Brain pericyte (primary cell): ENCODE measurements around the gene ERMARD.
"Not testable (repeated sequence)": the region's sequence is repeated elsewhere in the genome, so short reads cannot be mapped to it uniquely, and the experiment has no call there.

Experiments
- DNase-seq: peaks from one replicate; pipeline ENCODE4 v3.0.0-alpha.2; 2012; ENCODE audit warnings: low read depth, low spot score

The ERMARD gene

GRCh38 chr6:169738204-169738975, 13.0 kb upstream of the ERMARD start:
- no peak for DNase-seq

GRCh38 chr6:169738976-169739529, 12.4 kb upstream of the ERMARD start:
- DNase-seq: no peak

- no peak for DNase-seq
These were observed 10.1 kb upstream of the ERMARD start for GRCh38 chr6:169741344-169741743.

- DNase-seq: no peak
These were observed 6.0 kb upstream of the ERMARD start for GRCh38 chr6:169745405-169745804.

- DNase-seq: no peak
These were observed 4.9 kb upstream of the ERMARD start for GRCh38 chr6:169746556-169746955.

- no peak for DNase-seq
These were observed 727 bp downstream of the ERMARD start for GRCh38 chr6:169752074-169752623.

- no peak for DNase-seq
These were observed 3.7 kb downstream of the ERMARD start for GRCh38 chr6:169755162-169755561.

GRCh38 chr6:169763308-169763707, 11.9 kb downstream of the ERMARD start:
- DNase-seq: no peak

- DNase-seq: peak; percentile 68
These were observed 12.5 kb downstream of the ERMARD start for GRCh38 chr6:169763881-169764280.

GRCh38 chr6:169765789-169766188, 14.4 kb downstream of the ERMARD start:
- DNase-seq: not testable (repeated sequence)

GRCh38 chr6:169766232-169766631, 14.8 kb downstream of the ERMARD start:
- DNase-seq: no peak

GRCh38 chr6:169766921-169767736, 15.7 kb downstream of the ERMARD start:
- no peak for DNase-seq

GRCh38 chr6:169774347-169774746, 22.9 kb downstream of the ERMARD start:
- DNase-seq: no peak

GRCh38 chr6:169775321-169775720, 23.9 kb downstream of the ERMARD start:
- no peak for DNase-seq

- no peak for DNase-seq
These were observed 25.0 kb downstream of the ERMARD start for GRCh38 chr6:169776379-169776778.

GRCh38 chr6:169777896-169778295, 26.5 kb downstream of the ERMARD start:
- no peak for DNase-seq

GRCh38 chr6:169778646-169779045, 27.2 kb downstream of the ERMARD start:
- DNase-seq: no peak

GRCh38 chr6:169779092-169779815, 27.8 kb downstream of the ERMARD start:
- no peak for DNase-seq

- DNase-seq: no peak
These were observed 28.5 kb downstream of the ERMARD start for GRCh38 chr6:169779896-169780295.

GRCh38 chr6:169780571-169781091, 29.2 kb downstream of the ERMARD start:
- DNase-seq: no peak

GRCh38 chr6:169782966-169783365, 31.5 kb downstream of the ERMARD start:
- no peak for DNase-seq
